Body of pancreas (tissue), 4 donors: Measurements from ENCODE around the gene ZFAND3. TPM values are rescaled to one million over a fixed set of nuclear protein-coding genes. Genes with fewer than 3 reads are reported as not detected.
A peak's percentile ranks its signal among the peaks of the same experiment; 100 is the strongest.

Experiments used
- ATAC-seq: fragments of 150-250 bp; one replicate; pipeline ENCODE4 v1.9.1; 2016
- DNase-seq, 4 donors: peaks; one replicate each; pipeline ENCODE4 v3.0.0-alpha.2; 2019
- H3K27ac ChIP-seq, 4 donors: fragments of 200-600 bp; sonication (generic); 1 replicate in 3 of 4; 2 replicates in 1 of 4; pipeline versions ENCODE4 v1.5.1 to v1.6.1; 2016 to 2019; ENCODE audit warnings: mild to moderate bottlenecking in 1 of 4, mixed read lengths in 1 of 4, moderate library complexity in 1 of 4
- H3K27me3 ChIP-seq, 2 donors: fragments of 200-600 bp; sonication (generic); one replicate each; pipeline ENCODE4 v1.6.0; 2016; ENCODE audit warnings: mild to moderate bottlenecking in 1 of 2
- H3K36me3 ChIP-seq, 2 donors: fragments of 200-600 bp; sonication (generic); replicated peaks in 1 of 2; 2 replicates each; pipeline ENCODE4 v1.5.1; 2016; ENCODE audit warnings: low read depth in 2 of 2; ENCODE audit not compliant: insufficient read depth in 1 of 2
- H3K4me1 ChIP-seq: fragments of 200-600 bp; sonication (generic); one replicate; pipeline ENCODE4 v1.6.0; 2016
- H3K4me3 ChIP-seq, 2 donors: fragments of 200-600 bp; sonication (generic); 1 replicate in 1 of 2; 2 replicates in 1 of 2; pipeline ENCODE4 v1.5.1; 2016 to 2019
- H3K9me3 ChIP-seq, 3 donors: fragments of 200-600 bp; sonication (generic); 1 replicate in 2 of 3; 2 replicates in 1 of 3; pipeline ENCODE4 v1.5.1; 2016
- POLR2A ChIP-seq, 3 donors: fragments of 450-650 bp; IDR thresholded peaks; one replicate each; pipeline ENCODE4 v1.6.1; 2016; ENCODE audit warnings: antibody characterized with exemption in 3 of 3, mild to moderate bottlenecking in 2 of 3
- WGBS, 2 donors: methylation state at CpG; one replicate each; pipeline ENCODE4 v1.1.5; 2017; 5-methylcytosine and 5-hydroxymethylcytosine counted together
- intact Hi-C: fragments of 100-400 bp; cut with DNase I; formaldehyde crosslinking; loops from one replicate; pipeline ENCODE4 v1.15.1; 2023
- total RNA-seq, 2 donors: library from RNA; depleted of rRNA; stranded (reverse); fragments of >200 nt; gene quantifications; one replicate each; pipeline ENCODE4 v1.1.0, GENCODE V29; 2016
- TF ChIP-seq, protein P1 (sequence below), 7 experiments: fragments of 450-650 bp in 4 of 7; fragments of 200-600 bp in 3 of 7; sonication (generic) in 3 of 7; IDR thresholded peaks; one replicate each; pipeline ENCODE4 v1.5.1; 2016 to 2019; ENCODE audit warnings: antibody characterized with exemption in 7 of 7

ZFAND3 gene
- total RNA-seq, 2 donors from 2014 or later = 20.8 to 27.0 TPM

DNA sequence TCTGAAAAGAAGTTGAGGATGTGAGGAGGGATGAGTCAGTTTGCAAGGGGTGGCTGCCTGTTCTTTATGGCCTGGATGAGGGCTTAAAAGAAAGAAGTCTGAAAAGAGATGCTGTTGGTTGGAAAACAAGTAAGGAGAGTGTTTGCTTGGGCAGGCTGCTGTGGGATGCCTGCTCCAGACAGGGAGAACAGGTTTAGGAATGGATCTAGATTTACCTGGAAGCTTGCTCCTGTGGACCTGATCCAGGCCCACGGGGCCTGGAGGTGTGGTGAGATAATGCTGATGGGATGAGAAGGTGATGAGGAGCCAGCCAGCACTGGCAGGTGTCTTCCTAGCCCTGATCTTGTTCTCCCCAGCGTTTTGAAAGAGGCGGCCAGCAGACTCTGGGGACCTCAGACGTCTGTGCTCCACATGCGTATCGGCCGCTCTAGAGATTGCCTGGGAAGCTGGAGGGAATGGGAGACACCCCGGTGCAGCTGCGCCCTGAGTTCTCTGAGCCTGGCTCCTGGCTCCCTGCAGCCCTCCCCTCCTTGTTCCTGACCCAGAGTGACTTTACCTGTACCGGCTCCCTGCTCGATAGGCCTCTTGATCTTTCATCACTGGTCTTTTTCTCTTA is 331.3 kb downstream of the ZFAND3 start:
- peak in 1 of 4 donors; percentile 1 for DNase-seq
- Histone ChIP-seq H3K27ac (no peak overlapping the region), H3K36me3 (no peaks in the 10 kb centered on the region), H3K4me1 (peaks cover 29% of the 10 kb centered on the region), H3K4me3 (no peak overlapping the region), H3K9me3 (no peaks in the 10 kb centered on the region), H3K27me3 (no peaks in the 10 kb centered on the region)
- ATAC-seq = no peak
- TF ChIP-seq, protein P1, sequence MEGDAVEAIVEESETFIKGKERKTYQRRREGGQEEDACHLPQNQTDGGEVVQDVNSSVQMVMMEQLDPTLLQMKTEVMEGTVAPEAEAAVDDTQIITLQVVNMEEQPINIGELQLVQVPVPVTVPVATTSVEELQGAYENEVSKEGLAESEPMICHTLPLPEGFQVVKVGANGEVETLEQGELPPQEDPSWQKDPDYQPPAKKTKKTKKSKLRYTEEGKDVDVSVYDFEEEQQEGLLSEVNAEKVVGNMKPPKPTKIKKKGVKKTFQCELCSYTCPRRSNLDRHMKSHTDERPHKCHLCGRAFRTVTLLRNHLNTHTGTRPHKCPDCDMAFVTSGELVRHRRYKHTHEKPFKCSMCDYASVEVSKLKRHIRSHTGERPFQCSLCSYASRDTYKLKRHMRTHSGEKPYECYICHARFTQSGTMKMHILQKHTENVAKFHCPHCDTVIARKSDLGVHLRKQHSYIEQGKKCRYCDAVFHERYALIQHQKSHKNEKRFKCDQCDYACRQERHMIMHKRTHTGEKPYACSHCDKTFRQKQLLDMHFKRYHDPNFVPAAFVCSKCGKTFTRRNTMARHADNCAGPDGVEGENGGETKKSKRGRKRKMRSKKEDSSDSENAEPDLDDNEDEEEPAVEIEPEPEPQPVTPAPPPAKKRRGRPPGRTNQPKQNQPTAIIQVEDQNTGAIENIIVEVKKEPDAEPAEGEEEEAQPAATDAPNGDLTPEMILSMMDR (IDR thresholded peaks at IDR 0.05) = no peak
- no peak for TF ChIP-seq POLR2A (IDR thresholded peaks at IDR 0.05)
- intact Hi-C loops = no loop called here
- 89% methylated on average over 5 to 11 of the region's 11 CpGs for WGBS, 2 donors

DNA sequence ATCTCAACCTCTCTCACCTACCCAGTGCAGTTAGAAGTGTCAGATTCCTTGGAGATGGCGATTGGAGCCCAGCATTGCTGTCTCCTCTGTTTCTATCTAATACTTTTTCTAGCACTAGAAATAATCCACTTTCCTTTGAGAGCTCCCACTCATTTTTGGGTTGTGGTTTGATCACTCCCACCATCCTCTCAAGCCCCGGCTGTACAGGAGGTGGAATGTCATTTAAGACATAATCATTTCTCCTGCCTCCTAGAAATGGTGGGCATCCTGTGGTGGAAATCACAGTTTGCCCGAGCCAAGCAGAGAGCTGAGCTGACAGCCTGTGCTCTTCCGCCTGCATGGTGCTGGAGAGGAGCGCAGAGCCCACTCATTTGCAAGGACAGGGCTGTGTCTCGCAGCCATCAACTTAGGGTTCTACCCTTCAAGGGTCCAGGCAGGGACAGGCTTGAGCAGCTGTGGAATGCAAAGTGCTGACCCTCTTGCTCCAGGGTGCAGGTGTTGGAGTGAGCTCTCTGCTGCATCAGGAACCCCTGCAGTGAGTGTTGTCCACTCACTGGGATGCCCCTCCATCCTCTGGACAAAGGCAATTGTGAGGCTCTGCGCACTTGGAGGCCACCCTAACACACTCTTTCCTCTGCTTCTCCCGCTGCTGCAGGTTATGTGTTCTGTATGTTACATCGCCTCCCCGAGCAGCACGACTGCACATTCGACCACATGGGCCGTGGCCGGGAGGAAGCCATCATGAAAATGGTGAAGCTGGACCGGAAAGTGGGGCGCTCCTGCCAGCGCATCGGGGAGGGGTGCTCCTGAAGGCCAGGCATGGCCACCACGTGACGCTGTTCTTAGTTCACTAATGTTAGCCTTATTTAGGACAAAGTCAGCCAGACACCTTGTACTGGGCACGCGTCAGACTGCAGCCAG is 332.3 kb downstream of the ZFAND3 start:
- Histone ChIP-seq H3K27me3 (no peaks in the 10 kb centered on the region), H3K36me3 (no peaks in the 10 kb centered on the region), H3K4me3 (no peak overlapping the region), H3K9me3 (no peaks in the 10 kb centered on the region), H3K27ac (peak overlapping the region in 1 of 4 donors; percentile 25), H3K4me1 (peaks cover 29% of the 10 kb centered on the region)
- ATAC-seq = no peak
- WGBS, 2 donors = 88 to 94% methylated on average over 18 to 22 of the region's 22 CpGs
- TF ChIP-seq, protein P1 (IDR thresholded peaks at IDR 0.05) = no peak
- TF ChIP-seq POLR2A (IDR thresholded peaks at IDR 0.05) = no peak
- peak in 1 of 4 donors; percentile 1 for DNase-seq
- intact Hi-C loops = no loop called here

DNA sequence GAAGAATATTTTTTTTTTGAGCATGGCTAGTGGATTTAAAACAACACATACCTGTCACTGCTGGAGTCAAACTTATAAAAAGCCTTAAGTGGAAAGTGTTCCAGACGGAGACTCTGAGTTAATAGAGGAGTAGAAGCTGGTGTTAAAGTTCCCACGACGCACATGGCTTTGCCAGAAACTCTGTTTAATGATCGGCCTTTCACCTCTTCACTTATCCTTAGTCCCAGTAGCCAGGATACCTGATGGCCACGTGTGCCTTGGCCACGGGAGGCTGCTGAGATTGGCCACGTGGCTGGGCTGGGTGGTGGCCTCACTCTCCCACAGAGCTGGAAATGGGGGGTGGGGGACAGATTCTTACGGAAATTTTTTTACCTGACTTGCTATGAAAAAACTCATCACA is 333.1 kb downstream of the ZFAND3 start:
- ATAC-seq = peak; percentile 53
- TF ChIP-seq POLR2A (IDR thresholded peaks at IDR 0.05) = no peak
- TF ChIP-seq, protein P1 (IDR thresholded peaks at IDR 0.05) = no peak
- Histone ChIP-seq H3K36me3 (no peaks in the 10 kb centered on the region), H3K4me1 (peaks cover 29% of the 10 kb centered on the region), H3K9me3 (no peaks in the 10 kb centered on the region), H3K4me3 (no peak overlapping the region), H3K27ac (peak overlapping the region in 1 of 4 donors; percentile 25), H3K27me3 (no peaks in the 10 kb centered on the region)
- 48 to 50% methylated on average over 6 to 8 of the region's 8 CpGs for WGBS, 2 donors
- DNase-seq = peak in 3 of 4 donors; percentile 51 to 58 (median 57)
- intact Hi-C loops = no loop called here

DNA sequence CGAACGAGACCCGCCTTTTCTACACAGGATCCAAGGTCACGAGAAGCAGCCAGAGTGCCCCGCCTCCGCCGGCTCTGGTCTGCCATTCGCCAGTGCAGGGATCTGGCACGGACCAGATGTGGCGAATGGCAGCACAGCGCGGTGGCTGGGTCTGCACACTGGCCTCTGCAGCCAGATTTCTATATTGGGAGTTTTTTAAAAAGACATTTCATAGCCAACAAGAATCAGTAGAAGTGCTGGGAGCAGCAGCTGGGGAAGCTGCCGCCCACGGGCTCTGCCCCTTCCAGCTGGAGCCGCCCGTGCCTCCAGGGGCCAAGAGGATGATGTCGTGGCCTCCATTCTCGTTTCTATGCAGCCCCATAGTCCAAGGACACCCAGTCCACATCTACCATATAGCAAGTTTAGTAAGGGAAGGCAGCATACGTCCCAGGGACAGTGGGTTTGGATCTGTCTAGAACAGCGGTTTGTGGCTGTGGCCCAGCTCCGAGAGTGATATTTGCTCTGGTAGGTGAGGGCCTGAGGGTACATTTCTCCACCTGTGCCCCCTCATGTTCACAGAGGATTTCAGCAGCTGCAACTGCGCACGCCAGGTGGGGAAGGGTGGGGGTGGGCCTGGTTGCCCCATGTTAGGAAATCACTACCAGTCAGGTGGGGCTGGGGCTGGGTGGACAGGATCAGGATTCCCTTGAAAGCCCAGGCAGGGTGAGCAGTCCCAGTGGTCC is 333.7 kb downstream of the ZFAND3 start:
- 88% methylated on average over 21 of the region's 23 CpGs for WGBS, 2 donors
- Histone ChIP-seq H3K4me1 (peaks cover 29% of the 10 kb centered on the region), H3K27ac (no peak overlapping the region), H3K9me3 (no peaks in the 10 kb centered on the region), H3K4me3 (no peak overlapping the region), H3K27me3 (no peaks in the 10 kb centered on the region), H3K36me3 (no peaks in the 10 kb centered on the region)
- TF ChIP-seq, protein P1 (IDR thresholded peaks at IDR 0.05) = no peak
- TF ChIP-seq POLR2A (IDR thresholded peaks at IDR 0.05) = no peak
- intact Hi-C loops = no loop called here
- DNase-seq (peak in 1 of 4 donors; percentile 5), ATAC-seq (no peak)
